Endothelial cell of umbilical vein (primary cell): ENCODE data around the gene SLC25A19. TPM values are rescaled to one million over a fixed set of nuclear protein-coding genes. Genes with fewer than 3 reads are reported as not detected.

ENCODE experiments used
- BruUV-seq: library from RNA; stranded (reverse); fragments of 400-500 nt; replicated peaks from 2 replicates; lab custom pipeline; 2021; lab: Mats Ljungman, UMichigan
- CTCF ChIA-PET: fragments of 300-600, 350-600 bp; sonication (Branson Sonifier 250); formaldehyde crosslinking; loops from one replicate; lab custom pipeline; 2021; ENCODE audit warnings: antibody characterized with exemption, inconsistent platforms; lab: Charles Lee
- POLR2A ChIA-PET: fragments of 300-600, 350-600 bp; sonication (Branson Sonifier 250); formaldehyde crosslinking; loops from one replicate; lab custom pipeline; 2021; ENCODE audit warnings: antibody characterized with exemption, inconsistent platforms; lab: Charles Lee
- DNase-seq: peaks from one replicate; pipeline ENCODE4 v3.0.0-alpha.2; 2011; ENCODE audit warnings: low read depth, low spot score
- FAIRE-seq: peaks from 2 replicates; lab custom pipeline; 2011; peaks lifted over from hg19 to GRCh38; lab: Jason Lieb, UNC
- H2AFZ ChIP-seq: 2 replicates; pipeline ENCODE4 v1.6.0; 2012; ENCODE audit warnings: low read depth, low read length, control low read depth, inconsistent platforms
- H3K27ac ChIP-seq: 2 replicates; pipeline ENCODE4 v1.5.1; 2011; ENCODE audit warnings: low read depth, mild to moderate bottlenecking, control low read depth, low read length, moderate library complexity; ENCODE audit not compliant: insufficient read depth
- H3K27me3 ChIP-seq, 2 experiments: 2 replicates each; pipeline versions ENCODE4 v1.6.0 to v1.6.1; 2011; ENCODE audit warnings: low read length in 2 of 2, mixed read lengths in 1 of 2; ENCODE audit not compliant: control insufficient read depth in 2 of 2, insufficient read depth in 2 of 2
- H3K36me3 ChIP-seq, 2 experiments: 2 replicates in 1 of 2; 3 replicates in 1 of 2; pipeline ENCODE4 v1.5.1; 2011; ENCODE audit warnings: low read length in 2 of 2, mild to moderate bottlenecking in 1 of 2, moderate library complexity in 1 of 2; ENCODE audit not compliant: control insufficient read depth in 2 of 2, insufficient read depth in 2 of 2; ENCODE audit errors: extremely low read depth in 1 of 2
- H3K4me1 ChIP-seq: 3 replicates; pipeline ENCODE4 v1.5.1; 2011; ENCODE audit warnings: mild to moderate bottlenecking, low read length; ENCODE audit not compliant: control insufficient read depth, insufficient read depth; ENCODE audit errors: extremely low read depth
- H3K4me2 ChIP-seq: 2 replicates; pipeline ENCODE4 v1.6.1; 2011; ENCODE audit warnings: low read length, control low read depth, mixed read lengths; ENCODE audit not compliant: insufficient read depth
- H3K4me3 ChIP-seq, 3 experiments: fragments of 200-600 bp in 1 of 3; sonication (generic), shearing (Covaris generic) in 1 of 3; replicated peaks in 1 of 3; 2 replicates each; pipeline ENCODE4 v1.5.1; 2011 to 2016; ENCODE audit warnings: control low read depth in 3 of 3, low read length in 3 of 3, mild to moderate bottlenecking in 2 of 3, inconsistent platforms in 1 of 3, low read depth in 1 of 3, moderate library complexity in 1 of 3; ENCODE audit not compliant: insufficient read depth in 1 of 3
- H3K79me2 ChIP-seq: 2 replicates; pipeline ENCODE4 v1.6.0; 2012; ENCODE audit warnings: low read length, inconsistent platforms; ENCODE audit not compliant: control insufficient read depth, insufficient read depth
- H3K9ac ChIP-seq: replicated peaks from 2 replicates; pipeline ENCODE3; 2011; ENCODE audit warnings: low read length, control low read depth; ENCODE audit not compliant: insufficient read depth; ENCODE audit errors: extremely low read depth
- H3K9me1 ChIP-seq: replicated peaks from 3 replicates; pipeline ENCODE4 v1.6.0; 2011; ENCODE audit warnings: mild to moderate bottlenecking, low read length; ENCODE audit not compliant: control insufficient read depth, insufficient read depth; ENCODE audit errors: extremely low read depth
- H3K9me3 ChIP-seq: replicated peaks from 2 replicates; pipeline ENCODE4 v1.5.1; 2012; ENCODE audit warnings: low read length, inconsistent platforms; ENCODE audit not compliant: control insufficient read depth, insufficient read depth
- H4K20me1 ChIP-seq: replicated peaks from 2 replicates; pipeline ENCODE3; 2011; ENCODE audit warnings: mild to moderate bottlenecking, low read length; ENCODE audit not compliant: control insufficient read depth, insufficient read depth; ENCODE audit errors: extremely low read depth
- CTCF ChIP-seq, 2 donors: IDR thresholded peaks; 1 replicate in 1 of 2; 2 replicates in 1 of 2; pipeline ENCODE4 v1.5.1; 2011; ENCODE audit warnings: low read length in 2 of 2, mild to moderate bottlenecking in 2 of 2, moderate library complexity in 2 of 2, control low read depth in 1 of 2, inconsistent platforms in 1 of 2, low read depth in 1 of 2; ENCODE audit not compliant: insufficient read depth in 1 of 2; ENCODE audit errors: extremely low read depth in 1 of 2
- FOS ChIP-seq: IDR thresholded peaks from 2 replicates; pipeline ENCODE4 v1.6.1; 2011; ENCODE audit warnings: mild to moderate bottlenecking, low read length, moderate library complexity, borderline replicate concordance; ENCODE audit not compliant: insufficient read depth
- MYC ChIP-seq: IDR thresholded peaks from one replicate; pipeline ENCODE4 v1.6.1; 2011; ENCODE audit warnings: mild to moderate bottlenecking, low read depth, low read length
- POLR2A ChIP-seq: IDR thresholded peaks from 2 replicates; pipeline ENCODE4 v1.6.1; 2012; ENCODE audit warnings: low read depth, mild to moderate bottlenecking, control low read depth, low read length
- POLR2AphosphoS5 ChIP-seq: IDR thresholded peaks from 2 replicates; pipeline ENCODE4 v1.6.1; 2012; ENCODE audit warnings: low read depth, mild to moderate bottlenecking, control low read depth, low read length, moderate library complexity; ENCODE audit not compliant: insufficient read depth
- dilution Hi-C: fragments of 300-500 bp; cut with MboI; formaldehyde crosslinking; loops from one replicate; pipeline ENCODE4 v1.15.0; 2019; ENCODE audit warnings: low sequenced_read_pairs; ENCODE audit not compliant: extremely low pct_ligation_motif_present
- intact Hi-C: fragments of 100-400 bp; cut with micrococcal nuclease; formaldehyde crosslinking; loops from one replicate; pipeline ENCODE4 v1.10.0; 2022
- polyA plus RNA-seq, 4 experiments: library from polyadenylated mRNA; depleted of rRNA in 3 of 4; stranded (reverse) in 3 of 4; unstranded in 1 of 4; fragments of >200 nt; gene quantifications; 2 replicates each; pipeline versions ENCODE4 v1.2.1 to v1.2.3, GENCODE V29; 2011 to 2012; ENCODE audit warnings: missing spikeins in 1 of 4
- total RNA-seq: library from RNA; stranded (reverse); gene quantifications from 2 replicates; pipeline ENCODE4 v1.2.3, GENCODE V29; 2021

The SLC25A19 gene
- total and polyA plus RNA-seq, 2 donors (not counting 3 experiments of a cell fraction or from before 2014, with no cell fraction given), result 20.6 to 20.9 TPM

- dilution Hi-C loops, result no loop called here
- no peak overlapping the region for H3K9ac ChIP-seq
- H4K20me1 ChIP-seq, result no peaks in the 10 kb centered on the region
- H3K4me1 ChIP-seq, result no peaks in the 10 kb centered on the region
- no peaks in the 10 kb centered on the region for H3K9me3 ChIP-seq
- DNase-seq, result no peak
- POLR2A ChIA-PET, result no interaction called here
- H2AFZ ChIP-seq, result no peak overlapping the region
- no TSS peak for BruUV-seq
- H3K4me2 ChIP-seq, result no peak overlapping the region
- H3K9me1 ChIP-seq, result no peaks in the 10 kb centered on the region
- H3K79me2 ChIP-seq, result no peaks in the 10 kb centered on the region
- CTCF ChIA-PET, result interaction anchor here (1.2 to 1.7 kb wide), 2 partner anchors 9 to 30 kb away, joined by 3 to 7 read pairs; no protein-coding TSS in a partner anchor
- no peak overlapping the region for H3K27ac ChIP-seq
- TF ChIP-seq FOS, result no peak
- no peak for TF ChIP-seq POLR2AphosphoS5
- no peak for TF ChIP-seq POLR2A
- no peak for TF ChIP-seq CTCF (IDR thresholded peaks at IDR 0.05; ENCODE audit: extremely low read depth in 1 of 2, insufficient read depth in 1 of 2, low read depth in 1 of 2, low read length in 2 of 2)
- TF ChIP-seq MYC, result no peak
- H3K36me3 ChIP-seq, result peaks cover 9 to 37% of the 10 kb centered on the region in 2 experiments
- intact Hi-C loops, result no loop called here
- FAIRE-seq, result no peak
- no peak overlapping the region for H3K4me3 ChIP-seq
- no peaks in the 10 kb centered on the region for H3K27me3 ChIP-seq
These were observed 57.3 kb downstream of the SLC25A19 start for GRCh38 chr17:75231741-75232464.
